ENCODE measurements around the gene PPP1R1C.

DNA sequence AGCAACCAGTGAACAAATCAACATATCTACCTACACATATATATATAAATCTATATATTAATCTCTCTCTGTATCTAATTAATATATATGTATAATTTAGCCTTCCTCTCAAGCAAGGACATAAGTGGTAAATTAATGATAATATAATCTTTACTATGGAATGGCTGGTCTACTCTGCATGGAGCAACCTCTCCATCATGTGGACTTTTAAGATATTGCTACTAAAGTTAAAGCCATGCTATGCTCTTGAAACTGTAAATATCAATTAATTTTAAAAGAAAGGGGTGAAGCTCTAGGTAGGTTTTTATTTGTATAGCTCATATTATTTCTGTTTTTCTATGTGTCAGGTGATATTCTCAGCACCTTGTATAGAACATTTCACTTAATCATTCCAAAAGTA is 147.0 kb downstream of the PPP1R1C start:
- TF ChIP-seq, protein P1, sequence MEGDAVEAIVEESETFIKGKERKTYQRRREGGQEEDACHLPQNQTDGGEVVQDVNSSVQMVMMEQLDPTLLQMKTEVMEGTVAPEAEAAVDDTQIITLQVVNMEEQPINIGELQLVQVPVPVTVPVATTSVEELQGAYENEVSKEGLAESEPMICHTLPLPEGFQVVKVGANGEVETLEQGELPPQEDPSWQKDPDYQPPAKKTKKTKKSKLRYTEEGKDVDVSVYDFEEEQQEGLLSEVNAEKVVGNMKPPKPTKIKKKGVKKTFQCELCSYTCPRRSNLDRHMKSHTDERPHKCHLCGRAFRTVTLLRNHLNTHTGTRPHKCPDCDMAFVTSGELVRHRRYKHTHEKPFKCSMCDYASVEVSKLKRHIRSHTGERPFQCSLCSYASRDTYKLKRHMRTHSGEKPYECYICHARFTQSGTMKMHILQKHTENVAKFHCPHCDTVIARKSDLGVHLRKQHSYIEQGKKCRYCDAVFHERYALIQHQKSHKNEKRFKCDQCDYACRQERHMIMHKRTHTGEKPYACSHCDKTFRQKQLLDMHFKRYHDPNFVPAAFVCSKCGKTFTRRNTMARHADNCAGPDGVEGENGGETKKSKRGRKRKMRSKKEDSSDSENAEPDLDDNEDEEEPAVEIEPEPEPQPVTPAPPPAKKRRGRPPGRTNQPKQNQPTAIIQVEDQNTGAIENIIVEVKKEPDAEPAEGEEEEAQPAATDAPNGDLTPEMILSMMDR (conservative IDR thresholded peaks at IDR 0.05 in 1 of 2, IDR thresholded peaks at IDR 0.05 in 1 of 2; ENCODE audit: extremely low read depth in 1 of 2, insufficient read depth in 1 of 2, low read depth in 1 of 2, low read length in 2 of 2) = peak; percentile 13 to 36
- no peak for TF ChIP-seq EZH2 (IDR thresholded peaks at IDR 0.05; ENCODE audit: borderline replicate concordance, low read length)

All from mammary epithelial cell (primary cell).